ENCODE data around the gene FAM32A. TPM values are rescaled to one million over a fixed set of nuclear protein-coding genes. Genes with fewer than 3 reads are reported as not detected.

The FAM32A gene
- polyA plus RNA-seq, 1 donor = 90.1 TPM

DNA sequence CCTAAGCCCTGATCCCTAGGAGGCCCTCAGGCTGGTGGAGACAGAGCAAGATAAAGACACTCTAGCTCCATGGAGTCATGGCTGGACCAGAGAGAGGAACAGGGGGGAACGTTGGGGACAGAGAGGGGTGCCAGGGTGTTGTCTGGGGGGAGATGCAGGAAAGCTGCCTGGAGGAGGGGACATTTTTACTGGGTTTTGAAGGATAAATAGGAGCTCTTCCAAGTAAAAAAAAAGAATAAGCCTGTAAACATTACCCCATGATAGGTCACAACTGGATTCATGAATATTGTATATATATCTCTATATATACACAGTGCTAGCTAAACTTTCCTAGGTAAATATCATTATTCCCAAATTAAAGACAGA, 41.0 kb upstream of the FAM32A start:
- peak overlapping the region; percentile 53 for H3K4me3 ChIP-seq (ENCODE audit: low read length)
- peak overlapping the region; percentile 69 for H3K27ac ChIP-seq (ENCODE audit: low read length)
- no peaks in the 10 kb centered on the region for H3K4me1 ChIP-seq (ENCODE audit: control insufficient read depth, insufficient read depth, low read length)
- H3K9me3 ChIP-seq (ENCODE audit: control insufficient read depth, low read depth, low read length) = no peaks in the 10 kb centered on the region
- WGBS (ENCODE audit: insufficient coverage, low lambda C conversion rate) = no CpG with 5 or more reads among the region's 1 CpG
- no peak for DNase-seq
- peaks cover 7% of the 10 kb centered on the region for H3K36me3 ChIP-seq (ENCODE audit: control insufficient read depth, insufficient read depth, low read length)
- H3K27me3 ChIP-seq (ENCODE audit: control insufficient read depth, insufficient read depth, low read length) = no peaks in the 10 kb centered on the region

DNA sequence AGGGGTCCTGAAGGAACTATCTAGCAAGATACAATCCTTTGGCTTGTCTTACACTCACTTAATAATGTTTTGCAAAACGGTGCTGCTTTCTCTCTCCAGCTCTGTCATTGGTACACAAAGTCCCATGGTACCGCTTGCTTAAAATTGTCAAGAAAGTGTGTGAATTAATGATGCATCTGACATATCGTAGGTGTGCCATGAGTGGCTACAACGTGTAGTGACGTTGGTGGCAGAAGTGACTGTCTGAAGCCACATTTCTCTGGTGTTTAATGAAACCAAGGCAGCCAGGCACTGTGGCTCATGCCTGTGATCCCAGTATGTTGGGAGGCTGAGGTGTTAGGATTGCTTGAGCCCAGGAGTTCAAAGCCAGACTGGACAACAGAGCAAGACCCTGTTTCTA, 39.1 kb upstream of the FAM32A start:
- Histone ChIP-seq H3K27me3 (ENCODE audit: control insufficient read depth, insufficient read depth, low read length) (no peaks in the 10 kb centered on the region), H3K4me1 (ENCODE audit: control insufficient read depth, insufficient read depth, low read length) (no peaks in the 10 kb centered on the region), H3K27ac (ENCODE audit: low read length) (no peak overlapping the region), H3K9me3 (ENCODE audit: control insufficient read depth, low read depth, low read length) (no peaks in the 10 kb centered on the region), H3K36me3 (ENCODE audit: control insufficient read depth, insufficient read depth, low read length) (peaks cover 7% of the 10 kb centered on the region), H3K4me3 (ENCODE audit: low read length) (no peak overlapping the region)
- no peak for DNase-seq
- no CpG with 5 or more reads among the region's 5 CpGs for WGBS (ENCODE audit: insufficient coverage, low lambda C conversion rate)

DNA sequence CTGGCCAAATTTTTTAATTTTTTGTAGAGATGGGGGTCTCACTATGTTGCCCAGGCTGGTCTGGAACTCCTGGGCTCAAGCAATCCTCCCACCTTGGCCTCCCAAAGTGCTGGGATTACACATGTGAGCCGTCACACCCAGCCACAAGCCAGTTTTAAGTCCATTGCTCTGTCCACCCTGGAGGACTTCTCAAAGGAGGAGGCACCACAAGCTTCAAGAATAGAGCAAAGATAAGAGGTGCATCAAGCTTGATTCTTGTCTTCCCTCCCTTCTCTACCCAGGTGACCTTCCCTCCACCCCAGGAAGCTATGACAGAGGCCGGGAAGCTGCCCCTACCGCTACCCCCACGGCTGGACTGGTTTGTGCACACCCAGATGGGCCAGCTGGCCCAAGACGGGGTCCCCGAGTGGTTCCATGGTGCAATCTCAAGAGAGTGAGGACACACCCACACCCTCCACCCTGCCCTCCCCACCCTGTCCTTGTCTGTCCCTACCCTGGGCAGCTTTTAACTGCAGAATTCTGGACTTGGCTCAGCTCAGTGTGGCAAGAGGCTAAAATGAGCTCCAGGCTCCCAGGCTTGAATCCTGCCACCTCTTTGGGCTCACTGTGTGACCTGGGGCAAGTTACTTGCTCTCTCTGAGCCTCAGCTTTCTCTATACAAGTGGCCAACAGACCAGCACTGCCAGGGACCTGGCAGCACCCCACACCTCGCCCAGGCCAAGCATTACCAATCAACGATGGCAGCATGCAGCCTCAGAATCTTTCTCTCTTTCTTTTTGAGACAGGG, 36.6 kb upstream of the FAM32A start:
- Histone ChIP-seq H3K27ac (ENCODE audit: low read length) (no peak overlapping the region), H3K36me3 (ENCODE audit: control insufficient read depth, insufficient read depth, low read length) (peaks cover 23% of the 10 kb centered on the region), H3K27me3 (ENCODE audit: control insufficient read depth, insufficient read depth, low read length) (no peaks in the 10 kb centered on the region), H3K4me1 (ENCODE audit: control insufficient read depth, insufficient read depth, low read length) (no peaks in the 10 kb centered on the region), H3K9me3 (ENCODE audit: control insufficient read depth, low read depth, low read length) (no peaks in the 10 kb centered on the region), H3K4me3 (ENCODE audit: low read length) (no peak overlapping the region)
- no CpG with 5 or more reads among the region's 8 CpGs for WGBS (ENCODE audit: insufficient coverage, low lambda C conversion rate)
- DNase-seq = no peak

DNA sequence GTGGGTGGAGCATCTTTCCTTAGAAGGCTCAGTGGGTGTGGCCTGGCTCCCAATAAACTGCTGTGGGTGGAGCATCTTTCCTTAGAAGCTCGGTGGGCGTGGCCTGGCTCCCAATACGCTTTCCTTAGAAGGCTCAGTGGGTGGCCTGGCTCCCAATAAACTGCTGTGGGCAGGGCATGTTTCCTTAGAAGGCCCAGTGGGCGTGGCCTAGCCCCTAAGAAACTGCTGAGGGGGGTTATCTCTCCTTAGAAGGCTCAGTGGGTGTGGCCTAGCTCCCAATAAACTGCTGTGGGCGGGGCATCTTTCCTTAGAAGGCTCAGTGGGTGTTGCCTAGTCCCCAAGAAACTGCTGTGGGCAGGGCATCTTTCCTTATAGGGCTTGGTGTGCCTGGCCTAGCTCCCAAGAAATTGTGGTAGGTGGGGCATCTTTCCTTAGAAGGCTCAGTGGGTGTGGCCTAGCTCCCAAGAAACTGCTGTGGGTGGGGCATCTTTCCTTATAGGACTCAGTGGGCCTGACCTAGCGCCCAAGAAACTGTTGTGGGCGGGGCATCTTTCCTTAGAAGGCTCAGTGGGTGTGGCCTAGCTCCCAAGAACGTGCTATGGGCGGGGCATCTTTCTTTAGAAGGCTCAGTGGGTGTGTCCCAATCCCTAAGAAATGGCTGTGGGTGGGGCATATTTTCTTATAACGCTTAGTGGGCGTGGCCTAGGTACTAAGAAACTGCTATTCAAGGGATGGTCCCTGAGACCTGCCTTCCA, 31.5 kb upstream of the FAM32A start:
- Histone ChIP-seq H3K9me3 (ENCODE audit: control insufficient read depth, low read depth, low read length) (no peaks in the 10 kb centered on the region), H3K4me1 (ENCODE audit: control insufficient read depth, insufficient read depth, low read length) (no peaks in the 10 kb centered on the region), H3K36me3 (ENCODE audit: control insufficient read depth, insufficient read depth, low read length) (peaks cover 40% of the 10 kb centered on the region), H3K4me3 (ENCODE audit: low read length) (no peak overlapping the region), H3K27ac (ENCODE audit: low read length) (no peak overlapping the region), H3K27me3 (ENCODE audit: control insufficient read depth, insufficient read depth, low read length) (no peaks in the 10 kb centered on the region)
- no CpG with 5 or more reads among the region's 11 CpGs for WGBS (ENCODE audit: insufficient coverage, low lambda C conversion rate)
- no peak for DNase-seq

DNA sequence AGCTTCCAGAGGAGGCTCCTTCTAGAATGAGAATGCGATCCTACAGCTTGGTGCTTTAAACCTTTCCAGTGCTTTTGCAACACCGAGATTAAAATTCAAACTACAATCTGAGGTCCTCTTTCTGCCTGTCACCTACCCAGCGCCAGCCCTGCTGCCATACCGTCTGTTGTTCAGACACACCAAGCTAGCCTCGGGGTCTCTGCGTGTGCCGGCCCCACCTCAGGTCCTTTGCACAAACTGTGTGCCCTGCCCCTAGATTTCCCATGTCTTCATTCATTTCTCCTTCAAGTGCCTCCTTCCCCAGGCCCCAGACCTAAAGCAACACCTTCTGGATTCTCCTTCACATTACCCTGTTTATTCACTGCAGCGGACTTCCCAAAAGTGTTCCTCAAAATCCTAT, 30.7 kb upstream of the FAM32A start:
- Histone ChIP-seq H3K4me3 (ENCODE audit: low read length) (no peak overlapping the region), H3K27ac (ENCODE audit: low read length) (no peak overlapping the region), H3K27me3 (ENCODE audit: control insufficient read depth, insufficient read depth, low read length) (no peaks in the 10 kb centered on the region), H3K36me3 (ENCODE audit: control insufficient read depth, insufficient read depth, low read length) (peaks cover 36% of the 10 kb centered on the region), H3K9me3 (ENCODE audit: control insufficient read depth, low read depth, low read length) (no peaks in the 10 kb centered on the region), H3K4me1 (ENCODE audit: control insufficient read depth, insufficient read depth, low read length) (no peaks in the 10 kb centered on the region)
- DNase-seq = no peak
- WGBS (ENCODE audit: insufficient coverage, low lambda C conversion rate) = 88% methylated on average over 3 of the region's 8 CpGs

DNA sequence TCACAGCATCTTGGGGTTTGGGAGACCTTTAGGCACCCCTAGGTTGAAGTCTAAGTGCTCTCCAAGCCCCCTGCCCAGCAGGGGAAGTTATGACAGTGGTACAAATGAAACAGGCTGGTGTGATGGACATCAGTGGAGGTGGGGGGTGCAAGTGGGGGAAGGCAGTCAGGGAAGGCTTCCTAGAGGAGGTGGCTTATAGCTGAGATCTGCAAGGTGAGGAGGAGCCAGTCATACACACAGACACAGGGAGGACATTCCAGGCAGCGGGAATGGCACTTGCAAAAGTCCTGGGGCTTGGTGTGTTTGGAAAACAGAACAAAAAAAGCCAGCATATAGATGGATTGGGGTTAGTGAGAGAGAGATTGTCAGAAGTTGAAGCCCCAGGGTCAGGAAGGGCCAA, 30.1 kb upstream of the FAM32A start:
- DNase-seq = no peak
- Histone ChIP-seq H3K27ac (ENCODE audit: low read length) (no peak overlapping the region), H3K4me1 (ENCODE audit: control insufficient read depth, insufficient read depth, low read length) (no peaks in the 10 kb centered on the region), H3K36me3 (ENCODE audit: control insufficient read depth, insufficient read depth, low read length) (peaks cover 36% of the 10 kb centered on the region), H3K4me3 (ENCODE audit: low read length) (no peak overlapping the region), H3K9me3 (ENCODE audit: control insufficient read depth, low read depth, low read length) (no peaks in the 10 kb centered on the region), H3K27me3 (ENCODE audit: control insufficient read depth, insufficient read depth, low read length) (no peaks in the 10 kb centered on the region)
- no CpG with 5 or more reads among the region's 1 CpG for WGBS (ENCODE audit: insufficient coverage, low lambda C conversion rate)

DNA sequence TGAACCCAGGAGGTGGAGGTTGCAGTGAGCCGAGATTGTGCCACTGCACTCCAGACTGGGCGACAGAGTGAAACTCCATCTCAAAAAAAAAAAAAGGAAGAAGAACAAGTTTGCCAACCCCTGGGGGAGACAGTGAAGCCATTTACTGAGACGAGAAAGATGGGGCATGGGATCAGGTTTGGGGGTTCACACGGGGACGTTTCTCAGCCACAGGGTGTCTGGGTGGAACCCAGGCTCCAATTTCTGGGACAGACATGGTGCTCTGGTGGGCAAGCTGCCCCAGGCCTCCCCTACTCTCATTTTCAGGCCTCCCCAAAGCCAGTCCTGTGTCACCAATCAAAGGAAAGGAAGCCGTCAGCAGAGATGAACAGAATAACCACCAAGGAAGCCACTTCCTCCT, 28.3 kb upstream of the FAM32A start:
- no peaks in the 10 kb centered on the region for H3K4me1 ChIP-seq (ENCODE audit: control insufficient read depth, insufficient read depth, low read length)
- H3K36me3 ChIP-seq (ENCODE audit: control insufficient read depth, insufficient read depth, low read length) = peaks cover 33% of the 10 kb centered on the region
- no peak overlapping the region for H3K4me3 ChIP-seq (ENCODE audit: low read length)
- DNase-seq = no peak
- H3K27ac ChIP-seq (ENCODE audit: low read length) = no peak overlapping the region
- WGBS (ENCODE audit: insufficient coverage, low lambda C conversion rate) = 100% methylated on average over 2 of the region's 6 CpGs
- H3K9me3 ChIP-seq (ENCODE audit: control insufficient read depth, low read depth, low read length) = no peaks in the 10 kb centered on the region
- no peaks in the 10 kb centered on the region for H3K27me3 ChIP-seq (ENCODE audit: control insufficient read depth, insufficient read depth, low read length)

DNA sequence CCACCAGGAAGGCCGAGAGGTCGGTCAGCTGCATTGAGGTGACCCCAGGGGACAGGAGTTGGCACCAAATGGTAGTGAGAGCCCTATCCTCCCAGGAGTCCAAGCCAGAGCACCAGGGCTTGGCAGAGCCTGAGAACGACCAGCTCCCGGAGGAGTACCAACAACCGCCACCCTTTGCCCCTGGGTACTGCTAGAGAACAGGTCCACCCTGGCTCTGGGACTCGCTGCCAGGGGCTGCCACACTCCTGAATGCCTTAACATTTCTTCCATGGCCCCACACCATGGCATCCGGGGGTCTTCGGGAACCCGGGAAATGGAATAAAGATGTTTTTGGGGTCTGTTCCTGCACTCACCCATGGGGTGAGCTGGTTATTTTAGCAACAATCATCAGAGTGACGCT, 27.6 kb upstream of the FAM32A start:
- Histone ChIP-seq H3K9me3 (ENCODE audit: control insufficient read depth, low read depth, low read length) (no peaks in the 10 kb centered on the region), H3K4me1 (ENCODE audit: control insufficient read depth, insufficient read depth, low read length) (no peaks in the 10 kb centered on the region), H3K36me3 (ENCODE audit: control insufficient read depth, insufficient read depth, low read length) (peaks cover 29% of the 10 kb centered on the region), H3K4me3 (ENCODE audit: low read length) (no peak overlapping the region), H3K27me3 (ENCODE audit: control insufficient read depth, insufficient read depth, low read length) (no peaks in the 10 kb centered on the region), H3K27ac (ENCODE audit: low read length) (no peak overlapping the region)
- no CpG with 5 or more reads among the region's 10 CpGs for WGBS (ENCODE audit: insufficient coverage, low lambda C conversion rate)
- DNase-seq = no peak

DNA sequence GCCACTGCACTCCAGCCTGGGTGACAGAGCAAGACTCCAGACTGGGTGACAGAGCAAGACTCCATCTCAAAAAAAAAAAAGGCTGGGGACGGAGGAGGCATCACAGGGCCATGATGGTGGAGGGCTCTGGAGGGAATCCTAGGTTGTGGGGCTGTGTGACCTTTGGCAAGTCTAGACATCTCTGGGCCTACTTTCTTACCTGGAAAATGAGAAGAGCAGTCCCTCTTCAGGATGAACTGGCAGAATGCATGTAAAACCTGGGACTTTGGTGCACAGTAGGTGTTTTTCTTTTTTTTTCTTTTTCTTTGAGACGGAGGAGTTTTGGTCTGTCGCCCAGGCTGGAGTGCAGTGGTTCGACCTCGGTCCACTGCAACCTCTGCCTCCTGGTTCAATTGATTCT, 25.6 kb upstream of the FAM32A start:
- H3K9me3 ChIP-seq (ENCODE audit: control insufficient read depth, low read depth, low read length) = no peaks in the 10 kb centered on the region
- H3K4me3 ChIP-seq (ENCODE audit: low read length) = no peak overlapping the region
- WGBS (ENCODE audit: insufficient coverage, low lambda C conversion rate) = 100% methylated on average over 2 of the region's 5 CpGs
- peaks cover 10% of the 10 kb centered on the region for H3K36me3 ChIP-seq (ENCODE audit: control insufficient read depth, insufficient read depth, low read length)
- no peaks in the 10 kb centered on the region for H3K4me1 ChIP-seq (ENCODE audit: control insufficient read depth, insufficient read depth, low read length)
- no peak overlapping the region for H3K27ac ChIP-seq (ENCODE audit: low read length)
- no peak for DNase-seq
- H3K27me3 ChIP-seq (ENCODE audit: control insufficient read depth, insufficient read depth, low read length) = no peaks in the 10 kb centered on the region

DNA sequence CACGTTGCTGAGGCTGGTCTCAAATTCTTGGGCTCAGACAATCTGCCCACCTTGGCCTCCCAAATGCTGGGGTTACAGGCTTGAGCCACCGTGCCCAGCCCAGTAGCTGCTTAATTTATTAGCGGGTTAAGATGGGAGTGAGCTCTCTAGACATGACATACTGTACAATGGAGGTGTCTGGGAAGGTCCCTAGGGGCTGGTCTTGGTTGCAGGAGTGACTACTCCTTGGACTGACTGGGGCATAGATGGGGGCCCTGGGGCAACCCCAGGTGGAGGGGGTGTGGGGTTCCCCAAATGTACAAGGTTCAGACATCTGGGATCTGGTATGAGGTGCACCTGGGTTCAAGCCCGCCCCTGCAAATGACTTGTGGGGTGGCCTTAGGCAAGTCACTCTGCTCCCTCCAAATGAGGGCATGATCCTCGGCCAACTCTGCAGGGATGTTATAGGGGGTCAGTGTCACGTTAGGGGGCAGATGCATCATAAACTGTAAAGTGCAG, 24.7 kb upstream of the FAM32A start:
- Histone ChIP-seq H3K36me3 (ENCODE audit: control insufficient read depth, insufficient read depth, low read length) (peaks cover 3% of the 10 kb centered on the region), H3K27me3 (ENCODE audit: control insufficient read depth, insufficient read depth, low read length) (no peaks in the 10 kb centered on the region), H3K9me3 (ENCODE audit: control insufficient read depth, low read depth, low read length) (no peaks in the 10 kb centered on the region), H3K27ac (ENCODE audit: low read length) (no peak overlapping the region), H3K4me1 (ENCODE audit: control insufficient read depth, insufficient read depth, low read length) (no peaks in the 10 kb centered on the region), H3K4me3 (ENCODE audit: low read length) (no peak overlapping the region)
- WGBS (ENCODE audit: insufficient coverage, low lambda C conversion rate) = no CpG with 5 or more reads among the region's 6 CpGs
- DNase-seq = no peak
